ENCODE measurements around the gene PKNOX2.

DNA sequence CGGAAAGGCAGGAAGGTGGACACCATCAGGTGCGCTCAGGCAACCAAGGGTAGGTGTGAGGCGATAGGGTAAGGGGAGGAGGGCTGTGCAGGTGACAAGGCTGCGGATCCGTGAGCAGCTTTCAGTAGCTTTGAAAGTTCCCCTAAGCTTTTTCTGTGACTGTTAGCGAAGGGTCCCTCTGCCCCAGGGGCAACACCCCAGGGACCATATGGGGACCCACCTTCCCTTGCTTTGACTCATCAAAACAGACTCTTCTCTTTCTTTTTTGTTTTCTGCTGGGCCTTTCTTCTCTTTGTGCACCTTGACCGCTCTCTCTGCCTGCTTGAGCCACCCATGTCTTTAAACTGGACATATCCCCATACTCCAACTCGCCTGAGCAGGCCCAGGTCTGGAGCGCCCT, 194.6 kb downstream of the PKNOX2 start:
- TF ChIP-seq, protein P1, sequence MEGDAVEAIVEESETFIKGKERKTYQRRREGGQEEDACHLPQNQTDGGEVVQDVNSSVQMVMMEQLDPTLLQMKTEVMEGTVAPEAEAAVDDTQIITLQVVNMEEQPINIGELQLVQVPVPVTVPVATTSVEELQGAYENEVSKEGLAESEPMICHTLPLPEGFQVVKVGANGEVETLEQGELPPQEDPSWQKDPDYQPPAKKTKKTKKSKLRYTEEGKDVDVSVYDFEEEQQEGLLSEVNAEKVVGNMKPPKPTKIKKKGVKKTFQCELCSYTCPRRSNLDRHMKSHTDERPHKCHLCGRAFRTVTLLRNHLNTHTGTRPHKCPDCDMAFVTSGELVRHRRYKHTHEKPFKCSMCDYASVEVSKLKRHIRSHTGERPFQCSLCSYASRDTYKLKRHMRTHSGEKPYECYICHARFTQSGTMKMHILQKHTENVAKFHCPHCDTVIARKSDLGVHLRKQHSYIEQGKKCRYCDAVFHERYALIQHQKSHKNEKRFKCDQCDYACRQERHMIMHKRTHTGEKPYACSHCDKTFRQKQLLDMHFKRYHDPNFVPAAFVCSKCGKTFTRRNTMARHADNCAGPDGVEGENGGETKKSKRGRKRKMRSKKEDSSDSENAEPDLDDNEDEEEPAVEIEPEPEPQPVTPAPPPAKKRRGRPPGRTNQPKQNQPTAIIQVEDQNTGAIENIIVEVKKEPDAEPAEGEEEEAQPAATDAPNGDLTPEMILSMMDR (IDR thresholded peaks at IDR 0.05): no peak
- TF ChIP-seq, protein P2, sequence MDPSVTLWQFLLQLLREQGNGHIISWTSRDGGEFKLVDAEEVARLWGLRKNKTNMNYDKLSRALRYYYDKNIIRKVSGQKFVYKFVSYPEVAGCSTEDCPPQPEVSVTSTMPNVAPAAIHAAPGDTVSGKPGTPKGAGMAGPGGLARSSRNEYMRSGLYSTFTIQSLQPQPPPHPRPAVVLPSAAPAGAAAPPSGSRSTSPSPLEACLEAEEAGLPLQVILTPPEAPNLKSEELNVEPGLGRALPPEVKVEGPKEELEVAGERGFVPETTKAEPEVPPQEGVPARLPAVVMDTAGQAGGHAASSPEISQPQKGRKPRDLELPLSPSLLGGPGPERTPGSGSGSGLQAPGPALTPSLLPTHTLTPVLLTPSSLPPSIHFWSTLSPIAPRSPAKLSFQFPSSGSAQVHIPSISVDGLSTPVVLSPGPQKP (IDR thresholded peaks at IDR 0.05; ENCODE audit: low read depth, low read length): no peak
- TF ChIP-seq POLR2A (IDR thresholded peaks at IDR 0.05; ENCODE audit: low read length): no peak
- no peak for TF ChIP-seq POLR2AphosphoS2 (conservative IDR thresholded peaks at IDR 0.05; ENCODE audit: low read length)
- TF ChIP-seq HOXA7 (CRISPR knock-in tag; IDR thresholded peaks at IDR 0.05): no peak
- TF ChIP-seq, protein P3, sequence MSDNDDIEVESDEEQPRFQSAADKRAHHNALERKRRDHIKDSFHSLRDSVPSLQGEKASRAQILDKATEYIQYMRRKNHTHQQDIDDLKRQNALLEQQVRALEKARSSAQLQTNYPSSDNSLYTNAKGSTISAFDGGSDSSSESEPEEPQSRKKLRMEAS (IDR thresholded peaks at IDR 0.05): no peak
- TF ChIP-seq, protein P4, sequence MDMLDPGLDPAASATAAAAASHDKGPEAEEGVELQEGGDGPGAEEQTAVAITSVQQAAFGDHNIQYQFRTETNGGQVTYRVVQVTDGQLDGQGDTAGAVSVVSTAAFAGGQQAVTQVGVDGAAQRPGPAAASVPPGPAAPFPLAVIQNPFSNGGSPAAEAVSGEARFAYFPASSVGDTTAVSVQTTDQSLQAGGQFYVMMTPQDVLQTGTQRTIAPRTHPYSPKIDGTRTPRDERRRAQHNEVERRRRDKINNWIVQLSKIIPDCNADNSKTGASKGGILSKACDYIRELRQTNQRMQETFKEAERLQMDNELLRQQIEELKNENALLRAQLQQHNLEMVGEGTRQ (IDR thresholded peaks at IDR 0.05): no peak
- no peak for TF ChIP-seq FOSL2 (IDR thresholded peaks at IDR 0.05)
- TF ChIP-seq FOSL2 (CRISPR knock-in tag; IDR thresholded peaks at IDR 0.05): no peak
- TF ChIP-seq TFCP2L1 (CRISPR knock-in tag; IDR thresholded peaks at IDR 0.05): no peak
- no peak for TF ChIP-seq EHMT2 (IDR thresholded peaks at IDR 0.05; ENCODE audit: low read depth)
- TF ChIP-seq MYC (IDR thresholded peaks at IDR 0.05; ENCODE audit: borderline replicate concordance, low read length): no peak

Data from A549 (cell line).